Neural progenitor cell (in vitro differentiated cells): ENCODE measurements around the gene PLXDC2.

Experiments
- CTCF ChIP-seq: fragments of 200-600 bp; sonication (generic); IDR thresholded peaks from 2 replicates; pipeline ENCODE4 v1.5.1; 2017; ENCODE audit warnings: antibody characterized with exemption, mild to moderate bottlenecking
- EZH2 ChIP-seq: fragments of 200-600 bp; sonication (generic); IDR thresholded peaks from 2 replicates; pipeline ENCODE4 v1.6.1; 2017; ENCODE audit warnings: antibody characterized with exemption, mild to moderate bottlenecking, moderate library complexity
- EZH2phosphoT487 ChIP-seq: fragments of 200-600 bp; sonication (generic); IDR thresholded peaks from 2 replicates; pipeline ENCODE4 v1.6.1; 2017; ENCODE audit warnings: antibody characterized with exemption

- TF ChIP-seq CTCF (no peak), EZH2phosphoT487 (no peak), EZH2 (no peak)
Observed at GRCh38 chr10:19917751-19918478, 101.7 kb downstream of the PLXDC2 start.
